AML-193 (cell line): ENCODE results near the gene HBE1.
"Not testable (repeated sequence)": the region's sequence is repeated elsewhere in the genome, so short reads cannot be mapped to it uniquely, and the experiment has no call there.

Source experiments
- DNase-seq, 2 experiments: peaks; one replicate each; lab custom pipeline; 2025; lab: John Stamatoyannopoulos, UW

HBE1 gene

GRCh38 chr11:5252919-5253265, 16.9 kb downstream of the HBE1 start:
- DNase-seq, result no peak

GRCh38 chr11:5252192-5252918, 17.4 kb downstream of the HBE1 start:
- DNase-seq, result no peak

- DNase-seq, result no peak
Observed at GRCh38 chr11:5251746-5252145, 18.0 kb downstream of the HBE1 start.

GRCh38 chr11:5250543-5251204, 19.1 kb downstream of the HBE1 start:
- no peak for DNase-seq

GRCh38 chr11:5249807-5250396, 19.8 kb downstream of the HBE1 start, which contains the start of gene HBG1:
Gene HBG1, minus strand, starts transcription at chr11:5249857. Its CDS starts 53 bp downstream, at chr11:5249804.
- DNase-seq, result not testable (repeated sequence)

GRCh38 chr11:5248498-5248897, 21.2 kb downstream of the HBE1 start:
- not testable (repeated sequence) for DNase-seq

- DNase-seq, result no peak
Observed at GRCh38 chr11:5247472-5248192, 22.1 kb downstream of the HBE1 start.

- DNase-seq, result no peak
Observed at GRCh38 chr11:5246772-5247471, 22.8 kb downstream of the HBE1 start.

- DNase-seq, result no peak
Observed at GRCh38 chr11:5245155-5245554, 24.6 kb downstream of the HBE1 start.

GRCh38 chr11:5243816-5244180, 25.9 kb downstream of the HBE1 start:
- DNase-seq, result no peak

- DNase-seq, result no peak
Observed at GRCh38 chr11:5242933-5243815, 26.6 kb downstream of the HBE1 start.

- no peak for DNase-seq
Observed at GRCh38 chr11:5242208-5242607, 27.5 kb downstream of the HBE1 start.

- no peak for DNase-seq
Observed at GRCh38 chr11:5241458-5241857, 28.3 kb downstream of the HBE1 start.

- no peak for DNase-seq
Observed at GRCh38 chr11:5240458-5240857, 29.3 kb downstream of the HBE1 start.

GRCh38 chr11:5240056-5240455, 29.7 kb downstream of the HBE1 start:
- DNase-seq, result no peak

GRCh38 chr11:5239046-5239445, 30.7 kb downstream of the HBE1 start:
- DNase-seq, result no peak

GRCh38 chr11:5238486-5238885, 31.3 kb downstream of the HBE1 start:
- no peak for DNase-seq

- DNase-seq, result no peak
Observed at GRCh38 chr11:5237420-5237819, 32.3 kb downstream of the HBE1 start.

- DNase-seq, result no peak
Observed at GRCh38 chr11:5235364-5236095, 34.2 kb downstream of the HBE1 start.

GRCh38 chr11:5234381-5234834, 35.3 kb downstream of the HBE1 start, which contains the start of gene HBD:
Gene HBD, minus strand, starts transcription at chr11:5234483. Its CDS starts 50 bp downstream, at chr11:5234433.
- no peak for DNase-seq
